Fibroblast of lung (primary cell): Measurements from ENCODE around the gene NUP214. TPM values are rescaled to one million over a fixed set of nuclear protein-coding genes. Genes with fewer than 3 reads are reported as not detected.

Experiments used
- DNase-seq, 2 donors: peaks; one replicate each; pipeline versions ENCODE4 v3.0.0 to v3.0.0-alpha.2; 2010; ENCODE audit warnings: low read depth in 2 of 2
- H2AFZ ChIP-seq: 2 replicates; pipeline ENCODE4 v1.5.1; 2012; ENCODE audit warnings: low read length, control low read depth, inconsistent platforms
- H3K27ac ChIP-seq: 2 replicates; pipeline ENCODE4 v1.5.1; 2011; ENCODE audit warnings: low read length, control low read depth; ENCODE audit not compliant: insufficient read depth
- H3K27me3 ChIP-seq: 2 replicates; pipeline ENCODE4 v1.5.1; 2011; ENCODE audit warnings: mild to moderate bottlenecking, low read length; ENCODE audit not compliant: control insufficient read depth, insufficient read depth
- H3K36me3 ChIP-seq: 2 replicates; pipeline ENCODE4 v1.5.1; 2011; ENCODE audit warnings: low read length; ENCODE audit not compliant: control insufficient read depth, insufficient read depth
- H3K4me1 ChIP-seq: 2 replicates; pipeline ENCODE4 v1.5.1; 2011; ENCODE audit warnings: low read length; ENCODE audit not compliant: control insufficient read depth, insufficient read depth; ENCODE audit errors: extremely low read depth
- H3K4me2 ChIP-seq: 2 replicates; pipeline ENCODE4 v1.5.1; 2011; ENCODE audit warnings: low read length, control low read depth; ENCODE audit not compliant: insufficient read depth; ENCODE audit errors: extremely low read depth
- H3K4me3 ChIP-seq, 4 experiments: fragments of 200-600 bp in 1 of 4; sonication (generic) in 1 of 4; replicated peaks in 1 of 4; 2 replicates each; pipeline ENCODE4 v1.5.1; 2011 to 2016; ENCODE audit warnings: low read length in 4 of 4, low read depth in 3 of 4, mild to moderate bottlenecking in 3 of 4, control low read depth in 2 of 4, inconsistent platforms in 1 of 4, mixed read lengths in 1 of 4; ENCODE audit not compliant: insufficient read depth in 1 of 4; ENCODE audit errors: control extremely low read depth in 1 of 4
- H3K79me2 ChIP-seq: 2 replicates; pipeline ENCODE4 v1.5.1; 2012; ENCODE audit warnings: mild to moderate bottlenecking, low read length, inconsistent platforms; ENCODE audit not compliant: control insufficient read depth, insufficient read depth
- H3K9ac ChIP-seq: 2 replicates; pipeline ENCODE4 v1.5.1; 2011; ENCODE audit warnings: mild to moderate bottlenecking, low read length, control low read depth; ENCODE audit not compliant: insufficient read depth
- H3K9me3 ChIP-seq: 2 replicates; pipeline ENCODE4 v1.5.1; 2012; ENCODE audit warnings: low read depth, low read length; ENCODE audit not compliant: control insufficient read depth, insufficient read depth
- H4K20me1 ChIP-seq: 2 replicates; pipeline ENCODE4 v1.5.1; 2011; ENCODE audit warnings: low read length; ENCODE audit not compliant: control insufficient read depth, insufficient read depth; ENCODE audit errors: extremely low read depth
- EZH2 ChIP-seq: IDR thresholded peaks from 2 replicates; pipeline ENCODE4 v1.5.1; 2012; ENCODE audit warnings: low read length, control low read depth, mild to moderate bottlenecking; ENCODE audit errors: missing control alignments
- polyA plus RNA-seq, 2 donors: library from polyadenylated mRNA; depleted of rRNA in 1 of 2; stranded (reverse) in 1 of 2; unstranded in 1 of 2; fragments of >200 nt; gene quantifications; 2 replicates each; pipeline ENCODE4 v1.2.1, GENCODE V29; 2011 to 2012; ENCODE audit warnings: missing spikeins in 1 of 2
- total RNA-seq: library from RNA; depleted of rRNA; stranded (reverse); fragments of >200 nt; gene quantifications from 2 replicates; pipeline ENCODE4 v1.2.1, GENCODE V29; 2014
- TF ChIP-seq, protein P1 (sequence below), 2 donors: IDR thresholded peaks in 1 of 2; conservative IDR thresholded peaks in 1 of 2; 1 replicate in 1 of 2; 2 replicates in 1 of 2; pipeline ENCODE4 v1.5.1; 2011 to 2012; ENCODE audit warnings: low read length in 2 of 2, control low read depth in 1 of 2, inconsistent platforms in 1 of 2, low read depth in 1 of 2, mild to moderate bottlenecking in 1 of 2

The NUP214 gene
- total and polyA plus RNA-seq, 2 donors (not counting 1 experiment from before 2014, with no cell fraction given): 5.0 to 12.2 TPM

DNA sequence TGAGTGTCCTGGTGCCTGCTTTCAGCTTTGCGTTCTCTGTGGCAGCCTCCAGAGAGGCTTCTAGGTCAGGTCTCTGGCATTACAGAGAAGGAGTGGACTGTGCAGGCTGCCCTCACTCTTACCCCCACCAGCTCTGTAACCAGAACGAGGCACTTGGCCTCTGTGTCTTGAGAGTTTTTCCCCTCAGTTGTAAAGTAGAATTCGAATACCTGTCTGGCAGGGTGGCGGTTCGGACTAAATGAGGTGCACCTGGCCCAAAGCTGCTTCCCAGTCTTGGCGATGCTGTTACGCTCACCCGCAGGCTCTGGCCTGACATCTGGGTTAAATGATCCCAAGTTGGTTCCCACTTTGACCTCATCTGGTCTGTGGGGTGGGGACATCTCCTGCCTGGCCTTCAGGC is 110.8 kb downstream of the NUP214 start:
- H3K4me1 ChIP-seq: no peaks in the 10 kb centered on the region
- no peaks in the 10 kb centered on the region for H4K20me1 ChIP-seq
- H3K27me3 ChIP-seq: no peaks in the 10 kb centered on the region
- no peak overlapping the region for H2AFZ ChIP-seq
- DNase-seq: no peak
- no peak overlapping the region for H3K9ac ChIP-seq
- H3K4me3 ChIP-seq: no peak overlapping the region
- H3K9me3 ChIP-seq: no peaks in the 10 kb centered on the region
- H3K4me2 ChIP-seq: no peak overlapping the region
- no peaks in the 10 kb centered on the region for H3K79me2 ChIP-seq
- peaks cover 6% of the 10 kb centered on the region for H3K36me3 ChIP-seq
- no peak overlapping the region for H3K27ac ChIP-seq
- TF ChIP-seq EZH2: no peak
- TF ChIP-seq, protein P1, sequence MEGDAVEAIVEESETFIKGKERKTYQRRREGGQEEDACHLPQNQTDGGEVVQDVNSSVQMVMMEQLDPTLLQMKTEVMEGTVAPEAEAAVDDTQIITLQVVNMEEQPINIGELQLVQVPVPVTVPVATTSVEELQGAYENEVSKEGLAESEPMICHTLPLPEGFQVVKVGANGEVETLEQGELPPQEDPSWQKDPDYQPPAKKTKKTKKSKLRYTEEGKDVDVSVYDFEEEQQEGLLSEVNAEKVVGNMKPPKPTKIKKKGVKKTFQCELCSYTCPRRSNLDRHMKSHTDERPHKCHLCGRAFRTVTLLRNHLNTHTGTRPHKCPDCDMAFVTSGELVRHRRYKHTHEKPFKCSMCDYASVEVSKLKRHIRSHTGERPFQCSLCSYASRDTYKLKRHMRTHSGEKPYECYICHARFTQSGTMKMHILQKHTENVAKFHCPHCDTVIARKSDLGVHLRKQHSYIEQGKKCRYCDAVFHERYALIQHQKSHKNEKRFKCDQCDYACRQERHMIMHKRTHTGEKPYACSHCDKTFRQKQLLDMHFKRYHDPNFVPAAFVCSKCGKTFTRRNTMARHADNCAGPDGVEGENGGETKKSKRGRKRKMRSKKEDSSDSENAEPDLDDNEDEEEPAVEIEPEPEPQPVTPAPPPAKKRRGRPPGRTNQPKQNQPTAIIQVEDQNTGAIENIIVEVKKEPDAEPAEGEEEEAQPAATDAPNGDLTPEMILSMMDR (conservative IDR thresholded peaks at IDR 0.05 in 1 of 2, IDR thresholded peaks at IDR 0.05 in 1 of 2; ENCODE audit: low read depth in 1 of 2, low read length in 2 of 2): no peak

DNA sequence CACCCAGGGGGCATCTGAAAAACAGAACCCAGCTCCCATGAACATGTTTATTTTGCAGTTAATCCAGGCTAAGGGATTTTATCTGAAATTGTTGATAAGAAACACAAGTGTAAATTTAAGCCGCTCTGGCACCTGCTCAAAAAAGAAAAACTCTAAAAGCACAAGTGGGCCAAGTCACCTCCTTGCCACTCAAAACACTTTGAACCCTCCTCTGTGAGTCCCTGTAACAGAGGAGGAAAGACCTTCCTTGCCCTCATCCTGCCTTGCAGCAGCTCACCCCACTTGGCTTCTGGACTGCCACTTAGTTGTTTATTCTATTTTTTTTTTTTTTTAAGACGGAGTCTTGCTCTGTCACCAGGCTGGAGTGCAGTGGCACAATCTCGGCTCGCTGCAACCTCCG is 111.4 kb downstream of the NUP214 start:
- Histone ChIP-seq H3K36me3 (peaks cover 6% of the 10 kb centered on the region), H3K27ac (no peak overlapping the region), H3K27me3 (no peaks in the 10 kb centered on the region), H3K9ac (no peak overlapping the region), H3K4me3 (no peak overlapping the region), H3K4me1 (no peaks in the 10 kb centered on the region), H3K9me3 (no peaks in the 10 kb centered on the region), H2AFZ (no peak overlapping the region), H3K79me2 (no peaks in the 10 kb centered on the region), H3K4me2 (no peak overlapping the region), H4K20me1 (no peaks in the 10 kb centered on the region)
- TF ChIP-seq EZH2: no peak
- TF ChIP-seq, protein P1 (conservative IDR thresholded peaks at IDR 0.05 in 1 of 2, IDR thresholded peaks at IDR 0.05 in 1 of 2; ENCODE audit: low read depth in 1 of 2, low read length in 2 of 2): no peak
- DNase-seq: no peak

DNA sequence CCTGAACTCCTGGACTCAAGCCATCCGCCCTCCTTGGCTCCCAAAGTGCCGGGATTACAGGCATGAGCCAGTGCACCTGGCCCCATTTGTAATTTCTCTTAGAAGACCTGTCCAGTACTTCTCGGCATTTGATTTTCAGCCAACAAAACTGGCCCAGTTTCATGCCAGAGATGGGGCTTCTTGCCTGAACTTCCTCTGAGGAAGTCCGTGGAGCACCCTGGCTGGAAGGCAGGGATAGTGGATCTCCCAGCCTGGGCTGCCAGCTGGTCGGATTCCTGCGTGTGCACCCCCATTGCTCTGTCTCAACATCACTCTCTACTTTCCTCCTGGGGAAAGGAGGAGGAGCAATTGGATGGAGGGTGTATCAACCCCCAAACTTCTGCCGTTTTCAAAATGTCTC is 111.9 kb downstream of the NUP214 start:
- Histone ChIP-seq H3K9ac (no peak overlapping the region), H2AFZ (no peak overlapping the region), H3K4me2 (no peak overlapping the region), H3K79me2 (no peaks in the 10 kb centered on the region), H4K20me1 (no peaks in the 10 kb centered on the region), H3K27ac (no peak overlapping the region), H3K4me3 (no peak overlapping the region), H3K9me3 (no peaks in the 10 kb centered on the region), H3K27me3 (no peaks in the 10 kb centered on the region), H3K4me1 (no peaks in the 10 kb centered on the region), H3K36me3 (peaks cover 6% of the 10 kb centered on the region)
- TF ChIP-seq EZH2: no peak
- TF ChIP-seq, protein P1 (conservative IDR thresholded peaks at IDR 0.05 in 1 of 2, IDR thresholded peaks at IDR 0.05 in 1 of 2; ENCODE audit: low read depth in 1 of 2, low read length in 2 of 2): no peak
- DNase-seq: no peak
